ENCODE results near the gene PPM1M. TPM values are rescaled to one million over a fixed set of nuclear protein-coding genes. Genes with fewer than 3 reads are reported as not detected.

PPM1M gene
- total RNA-seq, 4 donors from 2014 or later, result 2.0 to 8.4 (median 6.2) TPM

DNA sequence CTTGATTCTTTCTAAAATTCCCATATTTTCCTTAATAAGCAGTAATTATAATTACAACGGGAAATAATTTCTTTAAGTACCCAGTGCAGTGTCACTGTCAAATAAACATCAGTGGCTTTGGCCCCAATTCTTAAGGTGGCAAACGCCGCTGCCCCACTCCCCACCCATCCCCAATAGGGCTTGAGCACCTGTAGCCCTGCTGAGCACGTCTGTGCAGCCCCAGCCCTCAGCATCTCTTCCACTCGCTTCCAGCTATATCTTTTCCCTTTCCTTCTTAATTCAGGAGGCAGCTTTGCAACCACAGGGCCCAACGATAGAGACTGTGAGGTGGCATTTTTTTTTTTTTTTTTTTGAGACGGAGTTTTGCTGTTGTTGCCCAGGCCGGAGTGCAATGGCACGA, 9.0 kb downstream of the PPM1M start:
- H3K4me3 ChIP-seq, result no peak overlapping the region
- H3K4me1 ChIP-seq, result peaks cover 0 to 17% (median 6%) of the 10 kb centered on the region in 4 donors
- intact Hi-C loops (cut with DNase I; ENCODE audit: low total_unique reads), result no loop called here
- no peak overlapping the region for H3K27ac ChIP-seq
- peaks cover 0 to 51% (median 22%) of the 10 kb centered on the region in 4 donors for H3K36me3 ChIP-seq
- no peaks in the 10 kb centered on the region for H3K9me3 ChIP-seq
- DNase-seq, result no peak
- in situ Hi-C loops (cut with MboI; ENCODE audit: low pct_ligation_motif_present in 1 of 4, low pct_unique_long_range_greater_than_20kb in 1 of 4, low sequenced_read_pairs in 3 of 4), result no loop called here
- WGBS, 2 donors (ENCODE audit: low coverage in 1 of 2), result 67 to 73% methylated on average over 7 to 9 of the region's 9 CpGs
- TF ChIP-seq POLR2AphosphoS5 (IDR thresholded peaks at IDR 0.05) (no peak), POLR2A (IDR thresholded peaks at IDR 0.05) (no peak), EP300 (IDR thresholded peaks at IDR 0.05; ENCODE audit: low read depth) (no peak)
- TF ChIP-seq, protein P1, sequence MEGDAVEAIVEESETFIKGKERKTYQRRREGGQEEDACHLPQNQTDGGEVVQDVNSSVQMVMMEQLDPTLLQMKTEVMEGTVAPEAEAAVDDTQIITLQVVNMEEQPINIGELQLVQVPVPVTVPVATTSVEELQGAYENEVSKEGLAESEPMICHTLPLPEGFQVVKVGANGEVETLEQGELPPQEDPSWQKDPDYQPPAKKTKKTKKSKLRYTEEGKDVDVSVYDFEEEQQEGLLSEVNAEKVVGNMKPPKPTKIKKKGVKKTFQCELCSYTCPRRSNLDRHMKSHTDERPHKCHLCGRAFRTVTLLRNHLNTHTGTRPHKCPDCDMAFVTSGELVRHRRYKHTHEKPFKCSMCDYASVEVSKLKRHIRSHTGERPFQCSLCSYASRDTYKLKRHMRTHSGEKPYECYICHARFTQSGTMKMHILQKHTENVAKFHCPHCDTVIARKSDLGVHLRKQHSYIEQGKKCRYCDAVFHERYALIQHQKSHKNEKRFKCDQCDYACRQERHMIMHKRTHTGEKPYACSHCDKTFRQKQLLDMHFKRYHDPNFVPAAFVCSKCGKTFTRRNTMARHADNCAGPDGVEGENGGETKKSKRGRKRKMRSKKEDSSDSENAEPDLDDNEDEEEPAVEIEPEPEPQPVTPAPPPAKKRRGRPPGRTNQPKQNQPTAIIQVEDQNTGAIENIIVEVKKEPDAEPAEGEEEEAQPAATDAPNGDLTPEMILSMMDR (IDR thresholded peaks at IDR 0.05), result no peak
- no peaks in the 10 kb centered on the region for H3K27me3 ChIP-seq

DNA sequence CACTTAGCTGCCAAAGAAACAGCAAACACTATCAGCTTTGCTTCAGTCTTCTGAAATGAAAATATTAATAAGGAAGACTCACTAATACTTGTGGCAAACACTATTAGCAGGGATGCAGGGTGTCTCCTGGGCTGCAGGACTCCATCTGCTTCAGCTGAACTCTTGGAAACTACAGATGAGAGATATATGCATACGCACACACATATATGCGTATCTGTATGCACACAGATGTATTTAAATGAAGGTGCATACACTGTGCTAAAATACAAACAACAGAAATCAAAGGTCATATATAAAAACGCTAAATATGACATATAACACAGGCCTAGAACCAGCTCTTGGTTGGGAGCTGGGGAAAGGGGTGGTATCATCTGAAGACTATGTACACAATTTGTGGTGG, 10.6 kb downstream of the PPM1M start:
- Histone ChIP-seq H3K36me3 (peaks cover 0 to 67% (median 30%) of the 10 kb centered on the region in 4 donors), H3K9me3 (no peaks in the 10 kb centered on the region), H3K4me1 (peaks cover 0 to 17% (median 6%) of the 10 kb centered on the region in 4 donors), H3K27ac (no peak overlapping the region), H3K4me3 (no peak overlapping the region), H3K27me3 (no peaks in the 10 kb centered on the region)
- in situ Hi-C loops (cut with MboI; ENCODE audit: low pct_ligation_motif_present in 1 of 4, low pct_unique_long_range_greater_than_20kb in 1 of 4, low sequenced_read_pairs in 3 of 4), result no loop called here
- no peak for DNase-seq
- TF ChIP-seq POLR2A (IDR thresholded peaks at IDR 0.05), result no peak
- TF ChIP-seq, protein P1 (IDR thresholded peaks at IDR 0.05), result no peak
- no peak for TF ChIP-seq POLR2AphosphoS5 (IDR thresholded peaks at IDR 0.05)
- intact Hi-C loops (cut with DNase I; ENCODE audit: low total_unique reads), result no loop called here
- 76 to 83% methylated on average over 2 to 3 of the region's 3 CpGs for WGBS, 2 donors (ENCODE audit: low coverage in 1 of 2)

DNA sequence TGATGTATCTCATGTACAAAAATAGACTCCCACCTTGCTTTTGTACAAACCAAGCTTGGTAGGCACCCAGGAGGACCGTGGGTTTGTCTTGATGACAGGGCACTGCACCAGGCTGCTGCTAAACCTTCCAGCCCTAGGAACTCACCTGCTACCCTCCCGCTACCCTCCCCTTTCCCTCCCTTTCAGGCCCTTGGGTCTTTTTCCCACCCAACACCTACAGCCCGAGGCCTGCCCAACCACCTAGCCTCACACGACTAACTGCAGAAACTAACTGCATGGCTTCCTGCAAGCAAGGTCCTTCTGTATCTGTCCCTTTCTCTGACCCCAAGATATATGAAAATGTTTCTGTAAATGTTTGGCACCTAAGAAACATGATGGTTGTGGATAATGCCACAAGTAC, 11.1 kb downstream of the PPM1M start:
- DNase-seq, result no peak
- Histone ChIP-seq H3K27ac (no peak overlapping the region), H3K4me1 (peaks cover 0 to 17% (median 6%) of the 10 kb centered on the region in 4 donors), H3K4me3 (no peak overlapping the region), H3K36me3 (peaks cover 0 to 71% (median 33%) of the 10 kb centered on the region in 4 donors), H3K9me3 (no peaks in the 10 kb centered on the region), H3K27me3 (no peaks in the 10 kb centered on the region)
- WGBS, 2 donors (ENCODE audit: low coverage in 1 of 2), result 82% methylated on average over 4 of the region's 4 CpGs; no CpG with 5 or more reads in 1 of the 2 donors
- intact Hi-C loops (cut with DNase I; ENCODE audit: low total_unique reads) (no loop called here), in situ Hi-C loops (cut with MboI; ENCODE audit: low pct_ligation_motif_present in 1 of 4, low pct_unique_long_range_greater_than_20kb in 1 of 4, low sequenced_read_pairs in 3 of 4) (no loop called here)
- TF ChIP-seq, protein P1 (IDR thresholded peaks at IDR 0.05), result no peak
- TF ChIP-seq EP300 (IDR thresholded peaks at IDR 0.05; ENCODE audit: low read depth), result no peak
- TF ChIP-seq POLR2AphosphoS5 (IDR thresholded peaks at IDR 0.05), result no peak

DNA sequence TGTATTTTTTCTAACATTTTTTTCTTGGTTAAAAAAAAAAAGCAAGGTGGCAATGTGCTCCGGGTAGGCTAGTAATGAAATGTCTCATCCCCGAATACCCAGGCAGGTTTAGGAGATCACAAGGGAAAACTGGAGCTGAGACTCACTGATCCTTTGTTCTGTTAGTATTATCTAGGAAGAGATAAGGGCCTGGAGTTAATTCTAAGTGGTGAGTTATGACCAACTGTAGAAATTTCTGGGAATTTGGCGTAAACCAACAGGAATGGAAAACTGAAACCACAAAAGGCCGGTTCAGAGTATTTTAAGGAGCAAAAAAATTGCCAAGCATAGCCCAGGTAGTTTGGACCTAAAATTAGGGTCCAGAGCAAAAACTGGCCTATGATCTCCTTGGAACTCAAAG, 12.4 kb downstream of the PPM1M start:
- DNase-seq, result no peak
- Histone ChIP-seq H3K4me1 (peaks cover 0 to 17% (median 6%) of the 10 kb centered on the region in 4 donors), H3K27ac (no peak overlapping the region), H3K9me3 (no peaks in the 10 kb centered on the region), H3K4me3 (no peak overlapping the region), H3K36me3 (peaks cover 0 to 83% (median 39%) of the 10 kb centered on the region in 4 donors), H3K27me3 (no peaks in the 10 kb centered on the region)
- TF ChIP-seq POLR2A (IDR thresholded peaks at IDR 0.05) (no peak), EP300 (IDR thresholded peaks at IDR 0.05; ENCODE audit: low read depth) (no peak), POLR2AphosphoS5 (IDR thresholded peaks at IDR 0.05) (no peak)
- TF ChIP-seq, protein P1 (IDR thresholded peaks at IDR 0.05), result no peak
- 82 to 89% methylated on average over 3 to 4 of the region's 4 CpGs for WGBS, 2 donors (ENCODE audit: low coverage in 1 of 2)
- intact Hi-C loops (cut with DNase I; ENCODE audit: low total_unique reads) (no loop called here), in situ Hi-C loops (cut with MboI; ENCODE audit: low pct_ligation_motif_present in 1 of 4, low pct_unique_long_range_greater_than_20kb in 1 of 4, low sequenced_read_pairs in 3 of 4) (no loop called here)

All from transverse colon (tissue), 4 donors.